HG02759 (cell line): ENCODE results near the gene USP37.

Source experiments
- ATAC-seq: cut with Tn5 transposase; IDR thresholded peaks from one replicate; pipeline ENCODE4 v1.9.1; 2021; ENCODE audit warnings: mild to moderate bottlenecking, moderate library complexity; ENCODE audit not compliant: unreplicated experiment

Gene USP37

DNA sequence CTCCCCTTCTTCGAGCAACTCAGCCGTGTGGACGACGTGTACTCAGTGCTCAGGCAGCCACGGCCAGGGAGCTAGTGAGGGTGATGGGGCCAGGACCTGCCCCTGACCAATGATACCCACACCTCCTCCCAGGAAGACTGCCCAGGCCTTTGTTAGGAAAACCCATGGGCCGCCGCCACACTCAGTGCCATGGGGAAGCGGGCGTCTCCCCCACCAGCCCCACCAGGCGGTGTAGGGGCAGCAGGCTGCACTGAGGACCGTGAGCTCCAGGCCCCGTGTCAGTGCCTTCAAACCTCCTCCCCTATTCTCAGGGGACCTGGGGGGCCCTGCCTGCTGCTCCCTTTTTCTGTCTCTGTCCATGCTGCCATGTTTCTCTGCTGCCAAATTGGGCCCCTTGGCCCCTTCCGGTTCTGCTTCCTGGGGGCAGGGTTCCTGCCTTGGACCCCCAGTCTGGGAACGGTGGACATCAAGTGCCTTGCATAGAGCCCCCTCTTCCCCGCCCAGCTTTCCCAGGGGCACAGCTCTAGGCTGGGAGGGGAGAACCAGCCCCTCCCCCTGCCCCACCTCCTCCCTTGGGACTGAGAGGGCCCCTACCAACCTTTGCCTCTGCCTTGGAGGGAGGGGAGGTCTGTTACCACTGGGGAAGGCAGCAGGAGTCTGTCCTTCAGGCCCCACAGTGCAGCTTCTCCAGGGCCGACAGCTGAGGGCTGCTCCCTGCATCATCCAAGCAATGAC lies 163.6 kb downstream of the USP37 start:
- ATAC-seq = no peak

DNA sequence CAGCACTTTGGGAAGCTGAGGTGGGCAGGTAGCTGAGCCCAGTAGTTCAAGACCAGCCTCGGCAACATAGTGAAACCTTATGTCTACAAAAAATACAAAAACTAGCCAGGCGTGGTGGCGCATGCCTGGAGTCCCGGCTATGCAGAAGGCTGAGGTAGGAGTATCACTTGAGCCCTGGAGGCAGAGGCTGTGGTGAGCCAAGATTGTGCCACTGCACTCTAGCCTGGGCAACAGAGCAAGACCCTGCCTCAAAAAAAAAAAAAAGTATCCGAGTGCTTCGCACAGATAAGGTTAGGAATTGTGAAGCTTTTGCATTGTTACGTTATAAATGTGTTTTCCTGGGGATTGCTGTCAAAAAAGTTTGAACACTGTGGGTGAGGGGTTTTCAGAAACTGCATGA lies 164.3 kb downstream of the USP37 start:
- ATAC-seq = no peak

- no peak for ATAC-seq
Observed at GRCh38 chr2:218402911-218403411, 165.2 kb downstream of the USP37 start.

DNA sequence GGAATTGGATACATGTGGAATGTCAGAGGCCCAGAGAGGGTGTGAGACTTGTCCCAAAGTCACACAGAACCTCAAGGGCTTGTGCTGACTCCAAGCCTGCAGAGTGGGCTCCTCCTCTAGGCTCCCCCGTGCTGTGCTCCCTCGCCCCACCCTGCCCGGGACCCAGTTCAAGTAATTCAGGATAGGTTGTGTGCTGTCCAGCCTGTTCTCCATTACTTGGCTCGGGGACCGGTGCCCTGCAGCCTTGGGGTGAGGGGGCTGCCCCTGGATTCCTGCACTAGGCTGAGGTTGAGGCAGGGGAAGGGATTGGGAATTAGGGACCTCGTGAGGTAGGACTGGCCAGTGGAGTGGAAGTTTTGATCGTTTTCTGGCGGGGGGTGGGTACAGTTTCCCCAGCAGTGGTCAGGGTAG lies 165.7 kb downstream of the USP37 start:
- ATAC-seq = no peak

DNA sequence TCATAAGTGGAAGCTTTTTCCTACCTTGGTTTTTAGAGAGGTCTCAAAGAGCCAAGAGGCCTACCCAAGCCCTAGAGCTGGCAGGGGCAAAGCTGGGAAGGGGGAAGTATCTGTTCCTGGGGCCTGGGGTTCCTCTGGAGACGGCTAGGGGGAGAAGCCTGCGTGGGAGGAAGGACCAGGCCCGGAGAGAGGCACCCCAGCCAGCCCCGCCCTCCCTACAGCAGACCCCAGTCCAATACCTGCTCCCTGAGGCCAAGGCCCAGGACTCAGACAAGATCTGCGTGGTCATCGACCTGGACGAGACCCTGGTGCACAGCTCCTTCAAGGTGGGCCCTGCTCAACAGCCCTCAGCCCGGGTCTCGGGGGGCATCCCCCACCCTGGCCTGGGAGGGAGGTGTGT lies 166.3 kb downstream of the USP37 start:
- no peak for ATAC-seq

- no peak for ATAC-seq
Observed at GRCh38 chr2:218400930-218401881, 166.9 kb downstream of the USP37 start.
